ENCODE data around the gene ZFAND3. TPM values are rescaled to one million over a fixed set of nuclear protein-coding genes. Genes with fewer than 3 reads are reported as not detected.

Gene ZFAND3
- total and polyA plus RNA-seq, 2 of the 4 experiments (the other 2 are of a cell fraction) = 10.9 to 26.7 TPM

GRCh38 chr6:37847704-37848103 lies 28.2 kb downstream of the ZFAND3 start:
- dilution Hi-C loops (cut with HindIII; ENCODE audit: low sequenced_read_pairs, unreplicated experiment) = no loop called here
- H2AFZ ChIP-seq (replicated peaks; ENCODE audit: low read length, poor library complexity) = no peak overlapping the region
- H3K4me2 ChIP-seq (ENCODE audit: low read depth, low read length) = no peak overlapping the region
- no peak overlapping the region for H3K9ac ChIP-seq (ENCODE audit: low read depth, low read length)
- DNase-seq (no peak), ATAC-seq (ENCODE audit: low read depth) (no peak)
- no TSS peak for BruUV-seq (replicated peaks)
- in situ Hi-C loops (cut with MboI; ENCODE audit: low sequenced_read_pairs) = no loop called here
- no peak overlapping the region for H3K14ac ChIP-seq (replicated peaks; ENCODE audit: low read depth, low read length)
- no peak overlapping the region for H3K23ac ChIP-seq (ENCODE audit: low read depth, low read length)
- peaks cover 93% of the 10 kb centered on the region for H4K20me1 ChIP-seq (ENCODE audit: insufficient read depth, low read length)
- H2BK5ac ChIP-seq (ENCODE audit: low read depth, low read length, poor library complexity, severe bottlenecking) = no peak overlapping the region
- H4K91ac ChIP-seq (ENCODE audit: insufficient read depth, low read depth, low read length) = no peak overlapping the region
- ChIA-PET POLR2A (ENCODE audit: unreplicated experiment) (no interaction called here), CTCF (no interaction called here)
- no peak for TF ChIP-seq MAFK (IDR thresholded peaks at IDR 0.05; ENCODE audit: low read depth, low read length)
- TF ChIP-seq, protein P1, sequence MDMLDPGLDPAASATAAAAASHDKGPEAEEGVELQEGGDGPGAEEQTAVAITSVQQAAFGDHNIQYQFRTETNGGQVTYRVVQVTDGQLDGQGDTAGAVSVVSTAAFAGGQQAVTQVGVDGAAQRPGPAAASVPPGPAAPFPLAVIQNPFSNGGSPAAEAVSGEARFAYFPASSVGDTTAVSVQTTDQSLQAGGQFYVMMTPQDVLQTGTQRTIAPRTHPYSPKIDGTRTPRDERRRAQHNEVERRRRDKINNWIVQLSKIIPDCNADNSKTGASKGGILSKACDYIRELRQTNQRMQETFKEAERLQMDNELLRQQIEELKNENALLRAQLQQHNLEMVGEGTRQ (IDR thresholded peaks at IDR 0.05; ENCODE audit: low read depth, low read length) = no peak
- TF ChIP-seq MAZ (IDR thresholded peaks at IDR 0.05; ENCODE audit: borderline replicate concordance, low read depth, low read length) = no peak
- TF ChIP-seq SMC3 (IDR thresholded peaks at IDR 0.05; ENCODE audit: low read depth, low read length) = no peak
- no peak for TF ChIP-seq RCOR1 (IDR thresholded peaks at IDR 0.05; ENCODE audit: insufficient replicate concordance, low read length)
- no peak for TF ChIP-seq CTCF (conservative IDR thresholded peaks at IDR 0.05; ENCODE audit: low read depth, low read length)
- no peak for TF ChIP-seq CHD1 (IDR thresholded peaks at IDR 0.05; ENCODE audit: low read depth, low read length)
- H2BK20ac ChIP-seq (ENCODE audit: low read depth, low read length) = no peak overlapping the region
- no peak overlapping the region for H2BK120ac ChIP-seq (ENCODE audit: low read depth, low read length)
- no peak overlapping the region for H3K56ac ChIP-seq (ENCODE audit: extremely low read depth, insufficient read depth, low read length)
- no peak overlapping the region for H2BK15ac ChIP-seq (ENCODE audit: low read depth, low read length)
- peaks cover 9% of the 10 kb centered on the region; the same call in 1 of the 2 replicates for H3K4me1 ChIP-seq (ENCODE audit: control insufficient read depth, insufficient read depth, low read length)
- no peak overlapping the region for H3K4ac ChIP-seq (ENCODE audit: low read depth, low read length)
- peaks cover 28% of the 10 kb centered on the region for H3K9me1 ChIP-seq (ENCODE audit: insufficient read depth, low read length)
- no peaks in the 10 kb centered on the region for H3K27me3 ChIP-seq (ENCODE audit: control insufficient read depth, insufficient read depth, low read length)
- peaks cover 18 to 85% of the 10 kb centered on the region in 2 experiments for H3K79me1 ChIP-seq (ENCODE audit: low read depth in 1 of 2, low read length in 2 of 2)
- no peak overlapping the region for H4K5ac ChIP-seq (ENCODE audit: low read depth, low read length)
- no peak overlapping the region for H2AK9ac ChIP-seq (replicated peaks; ENCODE audit: low read depth, low read length, poor library complexity)
- H4K8ac ChIP-seq (ENCODE audit: low read depth in 2 of 2, low read length in 2 of 2) = no peak overlapping the region
- H3K36me3 ChIP-seq (ENCODE audit: control insufficient read depth, insufficient read depth, low read length) = peaks cover 3% of the 10 kb centered on the region; the same call in 1 of the 2 replicates
- no peak overlapping the region for H3K4me3 ChIP-seq (ENCODE audit: insufficient read depth, low read depth, low read length)
- H3K9me3 ChIP-seq (ENCODE audit: control insufficient read depth, insufficient read depth, low read length) = no peaks in the 10 kb centered on the region
- no peak overlapping the region for H2AK5ac ChIP-seq (ENCODE audit: low read depth, low read length)
- WGBS, 2 experiments (ENCODE audit: extremely low coverage in 2 of 2, insufficient read length in 1 of 2) = 80% methylated on average over 1 of the region's 3 CpGs; no CpG with 5 or more reads in 1 of the 2 experiments
- H3K27ac ChIP-seq (ENCODE audit: insufficient read depth, low read length) = no peak overlapping the region
- no peak overlapping the region for H3K18ac ChIP-seq (ENCODE audit: low read depth, low read length)
- intact Hi-C loops (cut with micrococcal nuclease) = no loop called here

All from IMR-90 (cell line).